GM12864 (cell line): ENCODE data around the gene RELB.

Source experiments
- DNase-seq: peaks from one replicate; pipeline ENCODE4 v3.0.0-alpha.2; 2011; ENCODE audit warnings: low read depth
- H3K4me3 ChIP-seq: 2 replicates; pipeline ENCODE4 v1.5.1; 2011; ENCODE audit warnings: mild to moderate bottlenecking, low read depth, low read length, control low read depth
- CTCF ChIP-seq: IDR thresholded peaks from 2 replicates; pipeline ENCODE4 v1.5.1; 2011; ENCODE audit warnings: low read depth, mild to moderate bottlenecking, moderate library complexity, low read length, control low read depth, inconsistent platforms; ENCODE audit errors: missing control alignments

Gene RELB

DNA sequence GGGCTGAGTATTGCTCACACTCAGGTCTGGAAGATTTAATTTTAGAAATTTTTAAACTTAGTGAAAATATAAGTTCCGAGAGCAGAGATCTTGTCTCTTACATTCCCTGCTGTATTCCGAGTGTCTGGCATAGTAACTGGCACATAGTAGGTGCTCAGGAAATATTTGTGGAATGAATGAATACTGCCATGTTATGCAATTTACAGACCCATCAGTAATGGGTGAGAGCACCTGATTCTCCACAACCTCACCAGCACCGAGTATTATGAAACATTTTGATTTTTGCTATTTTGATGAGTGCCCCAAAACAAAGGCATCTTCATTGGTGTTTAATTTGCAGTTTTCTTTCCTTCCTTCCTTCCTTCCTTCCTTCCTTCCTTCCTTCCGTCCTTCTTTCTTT is 21.8 kb downstream of the RELB start:
- no peak for TF ChIP-seq CTCF
- no peak overlapping the region for H3K4me3 ChIP-seq
- DNase-seq = no peak

DNA sequence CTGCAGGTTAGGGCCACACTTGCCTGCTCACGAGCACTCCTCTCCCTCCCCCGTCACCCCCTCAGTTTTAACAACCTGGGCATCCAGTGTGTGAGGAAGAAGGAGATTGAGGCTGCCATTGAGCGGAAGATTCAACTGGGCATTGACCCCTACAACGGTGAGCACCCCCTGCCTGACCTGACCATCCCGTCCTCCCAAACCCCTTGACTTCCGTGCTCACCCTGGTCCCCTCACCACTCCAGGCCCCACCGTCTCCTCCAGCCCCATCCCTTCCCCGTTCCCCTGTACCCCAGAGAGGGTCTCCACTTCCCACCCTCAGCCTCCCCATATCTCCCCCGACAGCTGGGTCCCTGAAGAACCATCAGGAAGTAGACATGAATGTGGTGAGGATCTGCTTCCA is 24.0 kb downstream of the RELB start:
- TF ChIP-seq CTCF = no peak
- H3K4me3 ChIP-seq = no peak overlapping the region
- no peak for DNase-seq

GRCh38 chr19:45027371-45027770 is 26.1 kb downstream of the RELB start:
- no peak overlapping the region for H3K4me3 ChIP-seq
- no peak for TF ChIP-seq CTCF
- no peak for DNase-seq

- no peak for DNase-seq
- TF ChIP-seq CTCF = no peak
- H3K4me3 ChIP-seq = no peak overlapping the region
Observed at GRCh38 chr19:45030825-45031224, 29.6 kb downstream of the RELB start.

DNA sequence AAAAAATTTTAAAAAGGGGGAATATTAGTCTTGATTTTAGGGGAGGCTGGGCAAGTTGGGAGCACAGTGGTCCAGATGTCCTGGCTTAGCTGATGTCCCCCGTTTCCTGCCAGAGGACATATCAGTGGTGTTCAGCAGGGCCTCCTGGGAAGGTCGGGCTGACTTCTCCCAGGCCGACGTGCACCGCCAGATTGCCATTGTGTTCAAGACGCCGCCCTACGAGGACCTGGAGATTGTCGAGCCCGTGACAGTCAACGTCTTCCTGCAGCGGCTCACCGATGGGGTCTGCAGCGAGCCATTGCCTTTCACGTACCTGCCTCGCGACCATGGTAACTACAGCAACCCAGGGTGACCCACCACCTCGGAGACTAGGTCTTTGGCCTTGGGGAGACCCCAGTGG is 31.2 kb downstream of the RELB start:
- TF ChIP-seq CTCF = no peak
- no peak overlapping the region for H3K4me3 ChIP-seq
- no peak for DNase-seq

GRCh38 chr19:45035755-45036154 is 34.5 kb downstream of the RELB start:
- no peak overlapping the region for H3K4me3 ChIP-seq
- TF ChIP-seq CTCF = no peak
- DNase-seq = no peak

- no peak overlapping the region for H3K4me3 ChIP-seq
- TF ChIP-seq CTCF = no peak
- no peak for DNase-seq
Observed at GRCh38 chr19:45037393-45038169, 36.3 kb downstream of the RELB start.
